Thyroid gland (tissue), 4 donors: ENCODE data around the gene LMX1B.
"Not testable (repeated sequence)": the region's sequence is repeated elsewhere in the genome, so short reads cannot be mapped to it uniquely, and the experiment has no call there.

Experiments
- POLR2A ChIP-seq, 2 donors: fragments of 450-650 bp; IDR thresholded peaks; one replicate each; pipeline ENCODE4 v1.6.1; 2017; ENCODE audit warnings: antibody characterized with exemption in 2 of 2, mild to moderate bottlenecking in 2 of 2, moderate library complexity in 1 of 2
- TF ChIP-seq, protein P1 (sequence below), 6 experiments: fragments of 200-600 bp in 3 of 6; fragments of 450-650 bp in 3 of 6; sonication (generic) in 3 of 6; IDR thresholded peaks; one replicate each; pipeline ENCODE4 v1.5.1; 2016 to 2019; ENCODE audit warnings: antibody characterized with exemption in 6 of 6, mild to moderate bottlenecking in 2 of 6, inconsistent platforms in 1 of 6, moderate library complexity in 1 of 6

GRCh38 chr9:126707712-126708111, 94.0 kb downstream of the LMX1B start:
- TF ChIP-seq, protein P1, sequence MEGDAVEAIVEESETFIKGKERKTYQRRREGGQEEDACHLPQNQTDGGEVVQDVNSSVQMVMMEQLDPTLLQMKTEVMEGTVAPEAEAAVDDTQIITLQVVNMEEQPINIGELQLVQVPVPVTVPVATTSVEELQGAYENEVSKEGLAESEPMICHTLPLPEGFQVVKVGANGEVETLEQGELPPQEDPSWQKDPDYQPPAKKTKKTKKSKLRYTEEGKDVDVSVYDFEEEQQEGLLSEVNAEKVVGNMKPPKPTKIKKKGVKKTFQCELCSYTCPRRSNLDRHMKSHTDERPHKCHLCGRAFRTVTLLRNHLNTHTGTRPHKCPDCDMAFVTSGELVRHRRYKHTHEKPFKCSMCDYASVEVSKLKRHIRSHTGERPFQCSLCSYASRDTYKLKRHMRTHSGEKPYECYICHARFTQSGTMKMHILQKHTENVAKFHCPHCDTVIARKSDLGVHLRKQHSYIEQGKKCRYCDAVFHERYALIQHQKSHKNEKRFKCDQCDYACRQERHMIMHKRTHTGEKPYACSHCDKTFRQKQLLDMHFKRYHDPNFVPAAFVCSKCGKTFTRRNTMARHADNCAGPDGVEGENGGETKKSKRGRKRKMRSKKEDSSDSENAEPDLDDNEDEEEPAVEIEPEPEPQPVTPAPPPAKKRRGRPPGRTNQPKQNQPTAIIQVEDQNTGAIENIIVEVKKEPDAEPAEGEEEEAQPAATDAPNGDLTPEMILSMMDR (IDR thresholded peaks at IDR 0.05): not testable (repeated sequence)
- not testable (repeated sequence) for TF ChIP-seq POLR2A (IDR thresholded peaks at IDR 0.05)
